Loucy (cell line): Measurements from ENCODE around the gene ERRFI1.
A peak's percentile ranks its signal among the peaks of the same experiment; 100 is the strongest.

Experiments
- H2AFZ ChIP-seq: fragments of 200-600 bp; sonication (generic); 2 replicates; pipeline ENCODE4 v1.6.0; 2016; ENCODE audit warnings: antibody characterized with exemption, mild to moderate bottlenecking, low read length, moderate library complexity
- H3F3A ChIP-seq: fragments of 200-600 bp; 2 replicates; pipeline ENCODE4 v1.6.0; 2016; ENCODE audit warnings: antibody characterized with exemption, low read depth, mild to moderate bottlenecking
- H3K27me3 ChIP-seq: fragments of 200-600 bp; sonication (generic); 2 replicates; pipeline ENCODE4 v1.6.1; 2014; ENCODE audit warnings: low read length, mild to moderate bottlenecking; ENCODE audit not compliant: insufficient read depth, poor library complexity, severe bottlenecking
- H3K36me3 ChIP-seq: fragments of 200-600 bp; sonication (generic); 2 replicates; pipeline ENCODE4 v1.6.1; 2016; ENCODE audit warnings: low read length; ENCODE audit not compliant: insufficient read depth
- H3K4me1 ChIP-seq: fragments of 200-600 bp; sonication (generic); 2 replicates; pipeline ENCODE4 v1.5.1; 2014; ENCODE audit warnings: low read length, mild to moderate bottlenecking; ENCODE audit not compliant: insufficient read depth, poor library complexity, severe bottlenecking
- H3K4me2 ChIP-seq: fragments of 200-600 bp; sonication (generic); 2 replicates; pipeline ENCODE4 v1.6.0; 2014; ENCODE audit warnings: antibody characterized with exemption, low read length, low read depth, mild to moderate bottlenecking; ENCODE audit not compliant: poor library complexity, severe bottlenecking
- H3K4me3 ChIP-seq: fragments of 200-600 bp; sonication (generic); 2 replicates; pipeline ENCODE4 v1.5.1; 2014; ENCODE audit warnings: low read length, mild to moderate bottlenecking, mixed read lengths; ENCODE audit not compliant: poor library complexity, severe bottlenecking
- H3K79me2 ChIP-seq: fragments of 200-600 bp; sonication (generic); 2 replicates; pipeline ENCODE4 v1.6.1; 2014; ENCODE audit warnings: low read length; ENCODE audit not compliant: insufficient read depth
- H3K9ac ChIP-seq: fragments of 200-600 bp; sonication (generic); 2 replicates; pipeline ENCODE4 v1.6.0; 2014; ENCODE audit warnings: mild to moderate bottlenecking, low read depth, low read length, moderate library complexity; ENCODE audit not compliant: poor library complexity, severe bottlenecking
- H3K9me2 ChIP-seq: fragments of 200-600 bp; sonication (generic); replicated peaks from 2 replicates; pipeline ENCODE4 v1.6.1; 2016; ENCODE audit warnings: low read depth, low read length, mixed read lengths
- H3K9me3 ChIP-seq: fragments of 200-600 bp; sonication (generic); 2 replicates; pipeline ENCODE4 v1.6.1; 2014; ENCODE audit warnings: mild to moderate bottlenecking, antibody characterized with exemption, low read length, low read depth; ENCODE audit not compliant: insufficient read depth
- H4K20me1 ChIP-seq: fragments of 200-600 bp; sonication (generic); 2 replicates; pipeline ENCODE4 v1.6.0; 2014; ENCODE audit warnings: antibody characterized with exemption, low read length, mild to moderate bottlenecking; ENCODE audit not compliant: insufficient read depth, poor library complexity, severe bottlenecking
- EZH2phosphoT487 ChIP-seq: fragments of 200-600 bp; IDR thresholded peaks from 2 replicates; pipeline ENCODE4 v1.6.1; 2018; ENCODE audit warnings: antibody characterized with exemption, mild to moderate bottlenecking, moderate library complexity, borderline replicate concordance
- TF ChIP-seq, protein P1 (sequence below): fragments of 200-600 bp; sonication (generic); conservative IDR thresholded peaks from 2 replicates; pipeline ENCODE4 v1.5.1; 2014; ENCODE audit warnings: mild to moderate bottlenecking, antibody characterized with exemption, low read length

The ERRFI1 gene

GRCh38 chr1:7970246-7970645, 55.9 kb downstream of the ERRFI1 start:
- Histone ChIP-seq H3K27me3 (no peaks in the 10 kb centered on the region), H3F3A (no peaks in the 10 kb centered on the region), H3K4me3 (no peak overlapping the region), H2AFZ (no peak overlapping the region), H4K20me1 (peaks cover 6% of the 10 kb centered on the region), H3K79me2 (peaks cover 39% of the 10 kb centered on the region), H3K4me2 (no peak overlapping the region), H3K9ac (no peak overlapping the region), H3K36me3 (peaks cover 57% of the 10 kb centered on the region), H3K4me1 (peaks cover 16% of the 10 kb centered on the region), H3K9me3 (no peaks in the 10 kb centered on the region), H3K9me2 (no peaks in the 10 kb centered on the region)
- TF ChIP-seq, protein P1, sequence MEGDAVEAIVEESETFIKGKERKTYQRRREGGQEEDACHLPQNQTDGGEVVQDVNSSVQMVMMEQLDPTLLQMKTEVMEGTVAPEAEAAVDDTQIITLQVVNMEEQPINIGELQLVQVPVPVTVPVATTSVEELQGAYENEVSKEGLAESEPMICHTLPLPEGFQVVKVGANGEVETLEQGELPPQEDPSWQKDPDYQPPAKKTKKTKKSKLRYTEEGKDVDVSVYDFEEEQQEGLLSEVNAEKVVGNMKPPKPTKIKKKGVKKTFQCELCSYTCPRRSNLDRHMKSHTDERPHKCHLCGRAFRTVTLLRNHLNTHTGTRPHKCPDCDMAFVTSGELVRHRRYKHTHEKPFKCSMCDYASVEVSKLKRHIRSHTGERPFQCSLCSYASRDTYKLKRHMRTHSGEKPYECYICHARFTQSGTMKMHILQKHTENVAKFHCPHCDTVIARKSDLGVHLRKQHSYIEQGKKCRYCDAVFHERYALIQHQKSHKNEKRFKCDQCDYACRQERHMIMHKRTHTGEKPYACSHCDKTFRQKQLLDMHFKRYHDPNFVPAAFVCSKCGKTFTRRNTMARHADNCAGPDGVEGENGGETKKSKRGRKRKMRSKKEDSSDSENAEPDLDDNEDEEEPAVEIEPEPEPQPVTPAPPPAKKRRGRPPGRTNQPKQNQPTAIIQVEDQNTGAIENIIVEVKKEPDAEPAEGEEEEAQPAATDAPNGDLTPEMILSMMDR: no peak

- H3K4me2 ChIP-seq: peak overlapping the region; percentile 53
- peaks cover 52% of the 10 kb centered on the region for H3K36me3 ChIP-seq
- H3K4me3 ChIP-seq: peak overlapping the region; percentile 11
- no peaks in the 10 kb centered on the region for H3K27me3 ChIP-seq
- peaks cover 65% of the 10 kb centered on the region for H3K79me2 ChIP-seq
- TF ChIP-seq, protein P1: no peak
- TF ChIP-seq EZH2phosphoT487: no peak
- no peak overlapping the region for H3K9ac ChIP-seq
- H3K4me1 ChIP-seq: peaks cover 31% of the 10 kb centered on the region
- no peaks in the 10 kb centered on the region for H3K9me3 ChIP-seq
- H4K20me1 ChIP-seq: peaks cover 15% of the 10 kb centered on the region
- no peaks in the 10 kb centered on the region for H3K9me2 ChIP-seq
- no peaks in the 10 kb centered on the region for H3F3A ChIP-seq
- no peak overlapping the region for H2AFZ ChIP-seq
Observed at GRCh38 chr1:7967651-7968050, 58.5 kb downstream of the ERRFI1 start.

- no peak overlapping the region for H2AFZ ChIP-seq
- H3K9ac ChIP-seq: no peak overlapping the region
- peaks cover 20% of the 10 kb centered on the region for H4K20me1 ChIP-seq
- H3K4me1 ChIP-seq: peaks cover 36% of the 10 kb centered on the region
- peaks cover 70% of the 10 kb centered on the region for H3K79me2 ChIP-seq
- no peaks in the 10 kb centered on the region for H3K27me3 ChIP-seq
- no peaks in the 10 kb centered on the region for H3F3A ChIP-seq
- peak overlapping the region; percentile 53 for H3K4me2 ChIP-seq
- H3K4me3 ChIP-seq: peak overlapping the region; percentile 11
- TF ChIP-seq EZH2phosphoT487: no peak
- TF ChIP-seq, protein P1: no peak
- no peaks in the 10 kb centered on the region for H3K9me2 ChIP-seq
- peaks cover 49% of the 10 kb centered on the region for H3K36me3 ChIP-seq
- no peaks in the 10 kb centered on the region for H3K9me3 ChIP-seq
Observed at GRCh38 chr1:7967196-7967595, 58.9 kb downstream of the ERRFI1 start.
